Measurements from ENCODE around the gene SLC25A25. TPM values are rescaled to one million over a fixed set of nuclear protein-coding genes. Genes with fewer than 3 reads are reported as not detected.
A peak's percentile ranks its signal among the peaks of the same experiment; 100 is the strongest.

Gene SLC25A25
- polyA plus RNA-seq, 3 donors: 12.6 to 13.7 (median 12.8) TPM

DNA sequence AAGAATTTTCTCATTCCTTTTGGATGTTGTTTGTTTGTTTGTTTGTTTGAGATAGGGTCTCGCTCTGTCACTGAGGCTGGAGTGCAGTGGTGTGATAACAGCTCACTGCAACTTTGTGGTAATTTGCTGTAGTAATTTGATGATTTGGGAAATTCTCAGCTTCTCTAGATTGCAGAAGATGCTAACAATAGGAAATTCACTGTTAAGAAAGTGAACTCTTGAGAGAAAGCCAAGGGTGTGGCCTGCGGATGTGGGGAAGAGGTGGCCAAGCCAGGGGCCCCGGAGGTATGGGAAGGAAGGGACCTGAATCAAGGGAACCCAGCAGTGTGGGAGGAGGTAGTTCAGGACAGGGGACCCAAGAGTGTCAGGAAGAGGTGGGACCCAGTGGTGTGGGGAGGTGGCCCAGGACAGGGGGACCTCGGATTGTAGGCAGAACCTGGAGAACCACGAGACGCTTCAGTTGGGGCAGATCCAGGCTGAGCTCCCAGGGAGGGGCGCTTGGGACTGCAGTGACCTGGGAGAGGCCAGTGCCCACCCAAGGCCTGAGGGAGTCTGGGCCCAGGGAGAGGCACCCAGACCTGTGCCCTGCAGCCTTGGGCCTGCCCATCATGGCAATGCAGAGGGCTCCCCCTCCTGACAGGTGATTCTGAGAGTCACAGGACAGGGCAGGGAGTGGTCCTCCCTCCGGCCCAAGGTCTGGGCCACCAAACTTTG is 75.7 kb downstream of the SLC25A25 start:
- no peak for DNase-seq

DNA sequence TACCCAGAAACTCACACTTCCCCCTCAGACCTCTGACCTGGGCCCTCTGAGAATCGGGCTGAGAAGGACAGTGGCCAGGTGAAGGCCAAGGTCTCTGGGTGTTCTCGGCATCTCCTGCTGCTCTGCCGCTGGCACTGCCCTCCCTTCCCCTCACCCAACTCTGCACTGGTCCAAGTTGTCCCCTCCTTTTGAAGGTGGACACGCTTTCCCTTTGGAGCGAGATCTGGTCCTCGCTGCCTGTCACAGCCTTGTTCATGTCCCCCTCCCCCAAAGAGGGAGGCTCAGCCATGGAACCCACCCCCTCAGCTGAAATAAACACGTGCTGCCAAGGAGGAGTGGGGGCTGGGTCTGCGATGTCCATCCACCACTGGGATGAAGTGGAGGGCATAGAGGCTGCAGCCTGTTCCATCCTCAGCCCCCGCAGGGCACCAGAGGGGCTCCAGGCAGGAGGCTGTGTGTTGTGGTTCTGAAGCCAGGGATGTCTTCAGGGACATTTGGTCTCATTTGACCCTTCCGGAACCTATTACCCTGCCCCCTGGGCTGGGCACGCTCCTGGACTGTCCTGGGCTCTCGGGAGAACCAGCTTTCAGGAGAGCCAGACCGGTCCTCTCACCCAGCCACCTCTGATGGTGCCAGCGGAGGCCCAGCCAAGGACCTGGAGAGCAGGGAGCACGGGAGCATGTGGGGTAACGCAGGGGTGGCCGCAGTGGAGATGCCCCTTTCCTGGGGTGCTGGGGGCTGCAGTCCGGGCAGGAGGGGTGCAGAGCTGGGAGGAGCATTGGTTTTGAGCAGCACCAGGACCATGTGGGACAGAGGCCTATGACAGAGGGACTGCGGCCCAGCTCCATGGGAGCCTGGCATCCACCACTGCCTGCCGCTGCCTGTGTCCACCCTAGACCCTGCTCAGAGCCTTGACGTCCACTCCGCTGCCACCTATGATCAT is 76.5 kb downstream of the SLC25A25 start:
- no peak for DNase-seq

DNA sequence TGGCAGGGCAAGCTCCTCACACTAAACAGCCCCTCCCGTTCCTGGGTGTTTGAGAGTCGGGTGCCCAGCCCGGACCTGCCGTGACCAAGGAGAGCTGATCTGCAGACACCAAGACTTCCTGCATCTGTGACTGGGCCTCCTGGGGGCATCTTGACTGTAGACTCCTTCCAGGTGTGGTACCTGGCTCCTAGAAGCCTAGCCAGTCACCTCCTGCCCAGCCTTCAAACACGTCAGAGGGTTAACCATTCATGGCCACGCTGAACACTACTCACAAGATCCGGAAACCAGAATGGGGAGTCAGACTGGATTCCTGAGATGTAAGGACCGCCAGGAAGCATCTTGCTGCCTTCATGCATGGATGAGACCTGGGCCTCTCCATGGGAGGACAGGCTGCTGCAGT is 77.5 kb downstream of the SLC25A25 start:
- peak; percentile 61 for DNase-seq

DNA sequence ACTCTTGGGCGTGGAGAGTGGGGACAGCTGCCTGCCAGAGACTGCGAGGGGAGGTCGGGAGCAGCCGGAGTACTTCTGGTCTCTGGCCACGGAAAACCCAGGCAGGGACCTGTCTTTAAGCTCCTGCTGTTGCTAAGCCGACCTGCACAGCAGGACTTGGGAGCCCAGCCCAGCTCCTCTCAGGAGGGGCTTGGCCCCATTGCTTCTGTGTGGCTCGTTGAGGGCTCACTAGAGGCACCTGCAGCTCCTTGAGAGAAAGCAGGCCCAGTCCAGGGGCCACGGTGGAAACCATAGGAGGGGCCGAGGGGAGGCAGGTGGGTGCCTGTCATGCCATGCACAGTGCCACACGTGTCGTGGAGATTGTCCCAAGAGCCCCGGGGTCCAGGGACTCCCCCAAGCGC is 77.9 kb downstream of the SLC25A25 start:
- DNase-seq: no peak

DNA sequence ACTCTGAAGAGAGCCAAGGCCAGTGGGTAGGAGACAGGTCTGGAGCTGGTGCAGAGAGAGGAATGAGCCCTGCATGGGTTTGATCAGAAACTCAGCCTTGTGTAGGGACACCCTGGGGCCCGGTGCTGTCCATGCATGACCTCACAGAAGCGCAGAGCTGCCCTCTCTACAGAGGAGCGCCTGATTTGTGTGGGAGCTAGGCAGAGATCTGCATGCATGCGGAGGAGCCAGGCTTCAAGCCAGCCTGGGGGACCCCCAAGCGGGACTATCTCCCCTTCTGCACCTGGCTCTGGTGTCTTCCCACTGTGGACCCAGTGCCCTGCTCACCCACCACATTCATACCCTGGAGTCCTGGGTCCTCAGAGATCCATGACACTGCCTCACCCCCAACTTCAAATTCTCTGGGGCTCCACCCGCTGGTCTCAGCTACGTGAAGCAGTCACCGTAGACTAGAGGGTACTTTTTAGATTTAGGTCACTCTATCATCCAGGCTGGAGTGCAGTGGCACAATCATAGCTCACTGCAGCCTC is 78.6 kb downstream of the SLC25A25 start:
- no peak for DNase-seq

DNA sequence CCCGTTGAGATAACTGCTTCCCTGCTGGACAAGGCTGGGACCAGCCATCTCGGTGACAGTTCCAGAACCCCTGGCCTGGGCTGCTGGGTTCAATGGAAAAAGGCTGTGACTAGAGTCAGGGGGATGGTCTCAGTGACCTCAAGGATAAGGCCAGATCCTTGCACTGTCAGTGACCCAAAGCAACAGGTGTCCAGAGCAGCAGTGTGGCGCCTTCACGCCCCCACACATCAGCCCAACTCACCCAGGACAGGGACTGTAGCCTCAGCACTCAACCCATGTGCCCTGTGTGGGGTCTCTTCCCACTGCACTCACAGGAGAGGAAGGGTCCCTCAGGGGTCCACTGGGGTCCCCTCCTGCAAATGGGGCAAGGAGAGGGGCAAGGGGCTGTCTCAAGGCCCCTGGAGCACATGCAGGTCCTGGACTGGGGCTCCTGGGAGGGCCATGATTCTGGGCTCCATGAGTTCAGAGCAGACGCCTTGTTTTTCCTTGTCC is 80.5 kb downstream of the SLC25A25 start:
- no peak for DNase-seq

DNA sequence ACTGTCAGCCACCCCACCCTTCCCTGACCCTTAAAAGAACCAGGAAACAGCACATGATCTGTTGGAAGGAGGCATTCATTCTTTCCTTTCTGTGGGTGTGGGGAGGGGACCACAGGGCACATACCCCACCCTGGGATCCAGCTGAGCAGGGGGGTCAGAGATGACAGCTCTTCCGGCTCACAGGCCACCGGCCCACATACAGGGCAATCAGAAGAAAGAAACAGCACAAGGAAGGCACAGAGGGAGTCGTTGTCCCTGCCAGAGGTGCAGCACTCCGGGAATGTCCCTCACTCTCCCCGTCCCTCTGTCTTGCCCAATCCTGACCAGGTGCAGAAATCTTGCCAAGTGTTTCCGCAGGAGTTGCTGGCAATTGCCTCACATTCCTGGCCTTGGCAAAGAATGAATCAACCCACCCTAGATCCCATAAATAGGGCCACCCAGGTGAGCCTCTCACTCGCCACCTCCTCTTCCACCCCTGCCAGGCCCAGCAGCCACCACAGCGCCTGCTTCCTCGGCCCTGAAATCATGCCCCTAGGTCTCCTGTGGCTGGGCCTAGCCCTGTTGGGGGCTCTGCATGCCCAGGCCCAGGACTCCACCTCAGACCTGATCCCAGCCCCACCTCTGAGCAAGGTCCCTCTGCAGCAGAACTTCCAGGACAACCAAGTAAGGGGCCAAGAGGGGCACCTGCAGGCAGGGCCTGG is 81.1 kb downstream of the SLC25A25 start, which contains the start of gene LCN2:
TSS of gene LCN2 (plus strand) at position 453 of the 701 bp plus-strand sequence. CDS start at position 526, 73 bp downstream.
- DNase-seq: no peak

DNA sequence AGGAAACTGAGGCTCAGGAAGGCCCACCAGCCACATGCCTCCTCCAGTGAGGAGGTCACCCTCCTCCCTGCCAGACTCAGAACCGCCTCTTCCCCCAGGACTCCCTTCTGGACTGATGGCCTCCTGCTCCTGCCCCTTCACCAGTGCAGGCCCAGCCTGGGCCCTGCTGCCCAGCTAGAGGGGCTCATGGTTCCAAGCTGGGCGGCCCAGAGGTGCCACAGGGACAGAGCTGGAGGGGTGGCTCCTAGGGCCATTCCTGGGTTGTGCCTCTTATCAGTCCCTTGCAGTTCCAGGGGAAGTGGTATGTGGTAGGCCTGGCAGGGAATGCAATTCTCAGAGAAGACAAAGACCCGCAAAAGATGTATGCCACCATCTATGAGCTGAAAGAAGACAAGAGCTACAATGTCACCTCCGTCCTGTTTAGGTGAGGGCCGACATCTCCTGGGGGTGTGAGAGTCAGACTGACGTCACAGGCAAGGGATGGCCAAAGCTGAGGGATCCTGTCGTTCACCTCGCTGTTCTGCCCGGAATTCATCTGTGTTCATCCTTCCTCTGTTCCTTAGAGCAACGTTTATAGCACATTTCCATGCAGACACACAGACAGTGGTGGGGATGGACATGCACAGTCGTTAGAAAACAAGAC is 82.0 kb downstream of the SLC25A25 start:
- no peak for DNase-seq

DNA sequence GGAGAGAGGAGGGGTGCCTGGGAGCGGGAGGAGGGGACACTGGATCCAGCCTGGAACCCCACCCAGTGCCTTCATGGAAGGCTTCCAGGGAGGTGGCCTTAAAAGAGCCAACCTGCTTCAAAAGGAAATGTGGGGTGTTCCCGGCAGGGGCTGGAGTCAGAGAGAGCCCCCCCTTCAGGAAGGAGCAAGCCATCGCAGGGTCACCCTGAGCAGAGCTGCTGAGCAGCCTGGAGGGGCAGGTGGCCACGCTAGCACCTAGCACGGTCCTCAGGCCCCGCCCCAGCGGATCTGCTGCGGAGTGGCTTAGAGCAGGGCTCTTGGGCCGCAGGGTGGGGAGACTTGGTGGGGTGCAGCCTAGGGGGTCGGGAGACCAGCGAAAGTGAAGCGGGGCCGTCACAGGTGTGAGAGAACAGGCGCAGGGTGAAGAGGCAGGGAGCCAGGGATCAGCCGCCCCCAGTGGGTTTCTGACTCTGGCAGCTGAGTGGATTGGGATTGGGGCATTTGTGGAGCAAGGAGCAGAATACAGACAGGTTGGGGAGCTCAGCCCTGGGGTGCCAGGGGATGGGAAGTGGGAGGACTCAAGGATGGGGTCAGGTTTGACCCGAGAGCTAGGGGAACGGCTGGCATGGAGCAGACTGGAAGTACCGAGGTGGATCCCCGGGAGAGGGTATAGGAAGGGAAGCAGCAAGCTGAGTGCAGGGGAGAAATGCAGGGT is 82.7 kb downstream of the SLC25A25 start:
- no peak for DNase-seq

DNA sequence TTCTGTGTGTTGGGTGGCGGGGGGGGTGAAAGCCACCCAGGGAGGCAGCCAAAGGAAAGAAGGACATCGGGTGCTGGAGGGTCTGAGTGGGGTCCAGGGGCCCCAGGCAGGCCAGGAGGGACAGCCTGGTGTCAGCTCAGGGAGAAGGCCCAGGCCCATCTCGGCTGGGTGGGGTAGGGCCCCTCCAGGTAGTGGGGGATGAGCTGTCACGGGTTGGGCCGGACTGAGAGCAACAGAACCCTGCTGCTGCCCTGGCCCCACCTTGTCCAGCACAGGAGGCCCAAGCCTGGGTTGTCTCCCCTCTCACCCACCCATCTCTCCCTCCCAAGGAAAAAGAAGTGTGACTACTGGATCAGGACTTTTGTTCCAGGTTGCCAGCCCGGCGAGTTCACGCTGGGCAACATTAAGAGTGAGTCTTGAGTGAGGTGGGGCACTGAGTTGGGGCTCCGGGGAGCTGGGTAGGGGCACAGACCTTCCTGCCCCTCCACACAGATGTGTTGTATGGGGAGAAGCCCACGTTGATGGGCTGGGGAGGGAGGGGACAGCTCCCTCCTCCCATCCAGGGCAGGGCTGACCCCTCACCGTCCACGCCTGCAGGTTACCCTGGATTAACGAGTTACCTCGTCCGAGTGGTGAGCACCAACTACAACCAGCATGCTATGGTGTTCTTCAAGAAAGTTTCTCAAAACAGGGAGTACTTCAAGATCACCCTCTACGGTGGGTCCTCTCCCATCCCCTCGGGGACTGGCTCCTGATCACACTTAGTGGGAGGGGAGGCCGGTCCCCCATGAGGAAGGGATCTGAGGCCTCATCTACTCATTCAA is 83.5 kb downstream of the SLC25A25 start:
- no peak for DNase-seq

DNA sequence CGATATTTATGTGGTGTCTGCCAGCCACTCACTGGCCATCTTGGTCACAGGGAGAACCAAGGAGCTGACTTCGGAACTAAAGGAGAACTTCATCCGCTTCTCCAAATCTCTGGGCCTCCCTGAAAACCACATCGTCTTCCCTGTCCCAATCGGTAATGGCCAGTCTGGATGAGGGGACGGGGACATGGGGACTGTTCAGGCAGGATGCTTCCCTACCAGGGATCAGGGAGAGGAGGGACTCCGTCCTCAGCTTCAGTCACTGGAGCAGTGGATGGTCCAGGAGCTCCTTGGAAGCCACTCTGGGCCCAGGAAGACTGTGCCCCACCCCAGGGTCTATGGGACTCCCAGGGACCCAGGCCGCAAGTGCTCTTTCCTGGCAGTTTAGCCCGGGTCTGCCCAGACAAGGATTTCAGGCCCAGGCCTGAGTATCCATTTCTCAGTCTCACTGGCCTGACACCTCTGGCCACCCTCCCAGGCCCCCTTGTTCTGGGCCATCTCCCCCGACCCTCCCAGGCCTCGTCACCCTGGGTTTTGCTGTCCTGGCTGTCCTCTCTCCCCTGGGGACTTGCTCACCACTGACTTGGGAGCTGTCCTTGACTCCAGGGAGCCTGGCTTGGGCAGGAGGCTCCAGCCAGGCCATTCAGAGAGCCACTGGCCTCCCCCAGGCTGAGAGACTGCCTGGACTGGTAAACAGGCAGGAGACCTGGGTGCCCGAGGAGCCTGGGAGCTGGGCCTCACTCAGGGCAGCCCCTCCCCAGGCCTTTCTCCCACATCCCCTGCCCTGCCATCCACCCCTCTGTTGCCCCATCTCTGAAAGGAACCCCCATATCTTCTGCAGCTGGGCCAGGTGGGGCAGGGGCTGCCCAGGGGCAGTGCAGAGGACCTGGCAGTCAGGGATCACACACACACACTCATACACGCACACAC is 84.4 kb downstream of the SLC25A25 start:
- DNase-seq: no peak

DNA sequence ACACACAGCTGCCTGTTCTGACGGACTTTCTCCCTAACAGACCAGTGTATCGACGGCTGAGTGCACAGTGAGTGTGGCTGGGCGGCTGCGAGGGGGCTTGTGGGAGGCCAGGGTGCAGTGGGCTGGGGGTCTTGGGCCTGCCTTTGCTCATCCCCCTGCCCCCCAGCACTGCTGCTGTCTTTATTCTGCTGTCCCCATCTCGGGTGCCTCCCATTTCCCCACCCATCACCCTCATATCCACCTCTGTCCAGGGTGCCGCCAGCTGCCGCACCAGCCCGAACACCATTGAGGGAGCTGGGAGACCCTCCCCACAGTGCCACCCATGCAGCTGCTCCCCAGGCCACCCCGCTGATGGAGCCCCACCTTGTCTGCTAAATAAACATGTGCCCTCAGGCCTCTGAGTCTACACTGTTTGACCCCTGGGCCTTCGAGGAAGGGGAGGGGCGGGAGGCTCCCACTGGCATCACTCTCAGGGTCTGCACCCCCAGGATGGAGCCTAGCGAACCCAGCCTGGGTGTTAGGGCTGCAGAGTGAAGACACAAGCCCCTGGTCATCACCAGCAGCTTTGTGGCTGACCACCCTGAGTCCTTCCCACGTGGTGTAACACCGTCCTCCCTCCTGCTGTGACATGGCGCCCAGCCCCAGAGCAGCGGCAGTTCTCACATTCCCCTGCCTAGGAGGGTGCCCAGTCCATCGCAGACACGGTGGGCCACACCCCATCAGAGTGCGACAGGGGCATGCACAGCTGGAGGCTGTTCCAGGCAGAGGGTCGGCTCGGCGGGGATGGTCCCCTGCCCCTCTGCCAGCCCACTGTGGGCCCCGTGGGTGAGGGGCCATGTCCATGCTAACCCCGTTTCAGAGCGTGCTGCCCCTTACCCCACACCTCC is 85.3 kb downstream of the SLC25A25 start:
- DNase-seq: no peak

DNA sequence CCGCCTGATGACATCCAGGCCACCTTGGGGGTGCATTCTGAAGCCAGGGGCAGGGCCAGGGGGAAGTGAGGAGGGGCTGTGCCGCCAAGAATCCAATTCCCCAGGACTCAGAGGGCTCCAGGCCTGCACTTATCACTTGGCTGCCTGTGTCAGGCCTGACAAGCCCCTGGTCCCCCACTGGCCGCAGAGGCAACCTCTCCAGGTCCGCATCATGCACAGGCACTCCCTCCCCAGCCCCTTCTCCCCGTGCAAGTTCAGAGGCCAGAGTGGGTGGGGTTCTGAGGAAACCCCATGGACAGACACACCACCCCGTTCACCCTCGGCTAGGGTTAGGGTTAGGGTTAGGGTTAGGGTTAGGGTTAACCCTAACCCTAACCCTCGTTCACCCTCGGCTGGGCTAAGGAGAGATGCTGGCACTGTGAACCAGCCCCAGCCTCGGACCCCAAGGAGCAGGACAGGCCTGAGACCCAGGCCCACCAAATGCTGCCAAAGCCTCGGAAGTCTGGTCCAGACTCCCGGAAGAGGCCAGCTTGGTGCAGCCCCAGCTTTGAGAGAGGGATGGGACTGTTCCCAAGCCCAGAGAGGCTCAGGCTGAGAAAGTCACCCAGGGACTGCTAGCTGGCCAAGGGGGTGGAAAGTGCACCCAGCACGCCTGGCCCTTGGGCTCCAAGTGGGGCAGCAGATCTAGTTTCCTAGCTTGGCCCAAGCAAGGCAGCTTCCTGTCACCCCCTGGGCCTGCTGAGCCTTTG is 86.1 kb downstream of the SLC25A25 start:
- no peak for DNase-seq

DNA sequence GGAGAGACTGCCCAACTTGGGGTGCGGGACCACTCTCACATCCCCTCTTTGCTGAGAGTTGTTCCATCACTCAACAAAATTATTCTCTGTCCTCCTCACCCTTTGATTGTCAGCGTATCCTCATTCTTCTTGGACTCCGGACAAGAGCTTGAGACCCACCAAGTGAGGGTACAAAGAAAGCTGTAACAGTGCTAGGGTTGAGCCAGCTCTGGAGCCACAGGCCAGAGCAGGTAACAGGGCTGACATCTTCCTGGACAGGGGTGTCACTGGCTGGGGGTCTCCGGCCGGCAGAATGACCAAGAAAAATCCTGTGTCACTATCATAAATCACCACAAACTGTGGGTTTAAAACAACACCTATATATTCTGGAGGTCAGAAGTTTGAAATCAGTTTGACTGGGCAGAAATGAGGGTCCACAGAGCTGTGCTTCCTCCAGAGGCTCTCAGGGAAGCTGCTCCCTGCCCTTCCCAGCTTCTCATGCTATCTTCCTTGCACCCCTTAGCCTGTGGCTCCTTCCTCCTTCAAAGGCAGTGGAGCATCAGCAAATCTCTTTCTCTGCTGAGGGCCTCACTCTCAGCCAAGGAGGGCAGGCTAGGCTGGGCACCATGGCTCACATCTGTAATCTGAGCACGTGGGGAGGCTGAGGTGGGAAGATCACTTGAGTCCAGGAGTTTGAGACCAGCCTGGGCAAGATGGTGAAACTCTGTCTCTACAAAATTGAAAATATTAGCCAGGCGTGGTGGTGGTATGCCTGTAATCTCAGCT is 87.9 kb downstream of the SLC25A25 start:
- no peak for DNase-seq
